Activated CD8-positive, alpha-beta T cell treated with anti-CD3 and anti-CD28 coated beads for 36 hours (primary cell): Measurements from ENCODE around the gene DNM3. TPM values are rescaled to one million over a fixed set of nuclear protein-coding genes. Genes with fewer than 3 reads are reported as not detected.

Source experiments
- ATAC-seq: fragments of 200-7000 bp; cut with Tn5 transposase; one replicate; pipeline ENCODE4 v1.10.0; 2021; ENCODE audit warnings: mild to moderate bottlenecking, moderate library complexity
- CTCF ChIA-PET: fragments of 350-600 bp; sonication (Branson Sonifier 250); formaldehyde crosslinking; loops from one replicate; lab custom pipeline; 2021; ENCODE audit warnings: antibody characterized with exemption; lab: Charles Lee
- POLR2A ChIA-PET: fragments of 350-600 bp; sonication (Branson Sonifier 250); formaldehyde crosslinking; loops from one replicate; lab custom pipeline; 2021; ENCODE audit warnings: antibody characterized with exemption; lab: Charles Lee
- DNase-seq: peaks from one replicate; pipeline ENCODE4 v3.0.0-alpha.2; 2020
- H3K27ac Mint-ChIP-seq: one replicate; pipeline ENCODE4 v1.8.0; 2021; ENCODE audit warnings: mild to moderate bottlenecking, mixed read lengths
- H3K27me3 Mint-ChIP-seq: one replicate; pipeline ENCODE4 v1.8.0; 2021; ENCODE audit warnings: mixed read lengths
- H3K36me3 Mint-ChIP-seq: one replicate; pipeline ENCODE4 v1.8.0; 2021; ENCODE audit warnings: low read depth, mixed read lengths
- H3K4me1 Mint-ChIP-seq: one replicate; pipeline ENCODE4 v1.8.0; 2021; ENCODE audit warnings: low read depth, mixed read lengths
- H3K4me3 Mint-ChIP-seq: one replicate; pipeline ENCODE4 v1.8.0; 2021; ENCODE audit warnings: mild to moderate bottlenecking, moderate library complexity, mixed read lengths
- H3K9me3 Mint-ChIP-seq: one replicate; pipeline ENCODE4 v1.8.0; 2021; ENCODE audit warnings: mixed read lengths
- CTCF ChIP-seq: fragments of 200-600 bp; IDR thresholded peaks from one replicate; pipeline ENCODE4 v1.8.0; 2022; ENCODE audit warnings: antibody characterized with exemption, mild to moderate bottlenecking
- intact Hi-C: fragments of 100-400 bp; cut with micrococcal nuclease; formaldehyde crosslinking; loops from one replicate; pipeline ENCODE4 v1.10.0; 2022
- total RNA-seq, 2 experiments: library from RNA; stranded (reverse); gene quantifications; one replicate each; pipeline ENCODE4 v1.2.3, GENCODE V29; 2021

Gene DNM3
- total RNA-seq, 2 experiments from 2014 or later = 0.58 to 1.1 TPM

DNA sequence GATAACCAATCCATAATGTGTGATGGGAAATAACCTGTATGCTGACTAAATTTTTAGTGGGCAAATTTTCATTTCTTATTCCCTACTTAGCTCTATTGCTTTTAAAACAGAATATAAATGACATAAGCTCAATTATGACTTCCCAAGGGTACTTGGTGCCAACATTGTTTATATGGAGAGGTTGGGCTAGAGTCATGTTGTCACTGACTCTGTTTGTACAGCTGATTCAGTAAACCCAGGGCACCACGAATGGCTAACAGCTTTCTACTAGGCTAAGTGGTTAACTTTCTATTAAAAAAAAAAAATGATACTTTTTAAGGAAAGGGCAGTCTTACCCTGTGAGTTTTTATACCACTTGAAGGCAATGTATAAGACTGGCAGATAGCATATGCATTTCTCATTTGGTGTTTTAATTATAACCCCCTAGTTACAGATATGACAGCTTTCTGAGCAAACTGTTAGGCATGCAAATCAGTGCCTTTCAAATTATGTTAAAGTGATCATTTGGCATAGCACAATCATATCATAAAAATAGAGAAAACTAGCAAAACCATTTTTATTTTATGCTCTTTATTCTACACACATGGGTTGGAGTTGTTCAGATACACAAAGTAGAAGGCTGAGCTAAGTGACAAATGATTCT is 147.1 kb downstream of the DNM3 start:
- no peak for TF ChIP-seq CTCF
- DNase-seq (no peak), ATAC-seq (no peak)
- Mint-ChIP-seq H3K27ac (no peak overlapping the region), H3K27me3 (peaks cover 1% of the 10 kb centered on the region), H3K36me3 (no peaks in the 10 kb centered on the region), H3K4me3 (no peak overlapping the region), H3K4me1 (no peaks in the 10 kb centered on the region), H3K9me3 (no peaks in the 10 kb centered on the region)
- ChIA-PET POLR2A (no interaction called here), CTCF (interaction anchor here (0.8 to 5.6 kb wide), 5 partner anchors 12 to 343 kb away, joined by 3 to 48 read pairs (median 5); no protein-coding TSS in a partner anchor)
- intact Hi-C loops = no loop called here

- no peaks in the 10 kb centered on the region for H3K4me1 Mint-ChIP-seq
- no peaks in the 10 kb centered on the region for H3K9me3 Mint-ChIP-seq
- CTCF ChIA-PET = interaction anchor here (1.0 to 1.9 kb wide), 4 partner anchors 12 to 410 kb away, joined by 3 to 10 read pairs (median 4); no protein-coding TSS in a partner anchor
- no peaks in the 10 kb centered on the region for H3K27me3 Mint-ChIP-seq
- H3K36me3 Mint-ChIP-seq = no peaks in the 10 kb centered on the region
- H3K27ac Mint-ChIP-seq = no peak overlapping the region
- no peak overlapping the region for H3K4me3 Mint-ChIP-seq
- POLR2A ChIA-PET = no interaction called here
- ATAC-seq (no peak), DNase-seq (no peak)
- intact Hi-C loops = no loop called here
- TF ChIP-seq CTCF = no peak
Observed at GRCh38 chr1:171990371-171990770, 149.1 kb downstream of the DNM3 start.

GRCh38 chr1:171994293-171994692 is 153.0 kb downstream of the DNM3 start:
- H3K27ac Mint-ChIP-seq = no peak overlapping the region
- H3K4me1 Mint-ChIP-seq = no peaks in the 10 kb centered on the region
- CTCF ChIA-PET = interaction anchor here (1.0 kb wide), 1 partner anchor 8 kb away, joined by 4 read pairs; no protein-coding TSS in a partner anchor
- H3K36me3 Mint-ChIP-seq = no peaks in the 10 kb centered on the region
- H3K4me3 Mint-ChIP-seq = no peak overlapping the region
- no peak for ATAC-seq
- peaks cover 2% of the 10 kb centered on the region for H3K27me3 Mint-ChIP-seq
- POLR2A ChIA-PET = no interaction called here
- no peak for DNase-seq
- TF ChIP-seq CTCF = no peak
- intact Hi-C loops = no loop called here
- H3K9me3 Mint-ChIP-seq = no peaks in the 10 kb centered on the region

GRCh38 chr1:171995573-171995972 is 154.3 kb downstream of the DNM3 start:
- no peak for ATAC-seq
- ChIA-PET POLR2A (interaction anchor here (0.7 kb wide), 1 partner anchor 15 kb away, joined by 3 read pairs; no protein-coding TSS in a partner anchor), CTCF (interaction anchor here (1.4 kb wide), 1 partner anchor 10 kb away, joined by 3 read pairs; no protein-coding TSS in a partner anchor)

More at GRCh38 chr1:171995573-171995972, 154.3 kb downstream of the DNM3 start:
- intact Hi-C loops = no loop called here
- no peaks in the 10 kb centered on the region for H3K4me1 Mint-ChIP-seq
- H3K4me3 Mint-ChIP-seq = no peak overlapping the region
- H3K27ac Mint-ChIP-seq = no peak overlapping the region
- H3K27me3 Mint-ChIP-seq = peaks cover 2% of the 10 kb centered on the region
- no peaks in the 10 kb centered on the region for H3K36me3 Mint-ChIP-seq
- no peak for TF ChIP-seq CTCF
- DNase-seq = no peak
- no peaks in the 10 kb centered on the region for H3K9me3 Mint-ChIP-seq
